DMS 273 treated with DMSO at 0.1 percent for 48 hours (cell line): ENCODE data around the gene SLC18A2.

Experiments used
- DNase-seq: peaks from one replicate; lab custom pipeline; 2025; lab: John Stamatoyannopoulos, UW

SLC18A2 gene

GRCh38 chr10:117239051-117239450, 1.9 kb upstream of the SLC18A2 start:
- no peak for DNase-seq

- no peak for DNase-seq
These were observed 943 bp upstream of the SLC18A2 start for GRCh38 chr10:117239721-117240620.

GRCh38 chr10:117241541-117242462, 888 bp downstream of the SLC18A2 start:
- no peak for DNase-seq

GRCh38 chr10:117242463-117242832, 1.5 kb downstream of the SLC18A2 start:
- DNase-seq = no peak

- DNase-seq = no peak
These were observed 6.2 kb downstream of the SLC18A2 start for GRCh38 chr10:117246997-117247671.

GRCh38 chr10:117248750-117249465, 8.0 kb downstream of the SLC18A2 start:
- DNase-seq = no peak

GRCh38 chr10:117249493-117250093, 8.7 kb downstream of the SLC18A2 start:
- DNase-seq = no peak

GRCh38 chr10:117250411-117250810, 9.5 kb downstream of the SLC18A2 start:
- no peak for DNase-seq

- DNase-seq = no peak
These were observed 13.0 kb downstream of the SLC18A2 start for GRCh38 chr10:117253908-117254307.

- DNase-seq = no peak
These were observed 13.4 kb downstream of the SLC18A2 start for GRCh38 chr10:117254338-117254737.

- no peak for DNase-seq
These were observed 14.1 kb downstream of the SLC18A2 start for GRCh38 chr10:117254774-117255735.

- DNase-seq = no peak
These were observed 15.0 kb downstream of the SLC18A2 start for GRCh38 chr10:117255835-117256460.

GRCh38 chr10:117256910-117257309, 16.0 kb downstream of the SLC18A2 start:
- no peak for DNase-seq

- no peak for DNase-seq
These were observed 16.8 kb downstream of the SLC18A2 start for GRCh38 chr10:117257721-117258120.

- no peak for DNase-seq
These were observed 18.4 kb downstream of the SLC18A2 start for GRCh38 chr10:117259279-117259678.

- DNase-seq = no peak
These were observed 19.2 kb downstream of the SLC18A2 start for GRCh38 chr10:117260084-117260483.

- DNase-seq = no peak
These were observed 20.6 kb downstream of the SLC18A2 start for GRCh38 chr10:117261501-117261900.

GRCh38 chr10:117262291-117262902, 21.5 kb downstream of the SLC18A2 start:
- DNase-seq = no peak

- no peak for DNase-seq
These were observed 22.0 kb downstream of the SLC18A2 start for GRCh38 chr10:117262903-117263293.
